ENCODE results near the gene SPO11.

- TF ChIP-seq CTCF (IDR thresholded peaks at IDR 0.05) (no peak), POLR2A (IDR thresholded peaks at IDR 0.05) (no peak), EP300 (IDR thresholded peaks at IDR 0.05) (no peak)
Measured at GRCh38 chr20:57294550-57294949, 35.1 kb upstream of the SPO11 start.

Data from tibial nerve (tissue), 4 donors.